ENCODE data around the gene RAB40B.
A peak's percentile ranks its signal among the peaks of the same experiment; 100 is the strongest.

Gene RAB40B

DNA sequence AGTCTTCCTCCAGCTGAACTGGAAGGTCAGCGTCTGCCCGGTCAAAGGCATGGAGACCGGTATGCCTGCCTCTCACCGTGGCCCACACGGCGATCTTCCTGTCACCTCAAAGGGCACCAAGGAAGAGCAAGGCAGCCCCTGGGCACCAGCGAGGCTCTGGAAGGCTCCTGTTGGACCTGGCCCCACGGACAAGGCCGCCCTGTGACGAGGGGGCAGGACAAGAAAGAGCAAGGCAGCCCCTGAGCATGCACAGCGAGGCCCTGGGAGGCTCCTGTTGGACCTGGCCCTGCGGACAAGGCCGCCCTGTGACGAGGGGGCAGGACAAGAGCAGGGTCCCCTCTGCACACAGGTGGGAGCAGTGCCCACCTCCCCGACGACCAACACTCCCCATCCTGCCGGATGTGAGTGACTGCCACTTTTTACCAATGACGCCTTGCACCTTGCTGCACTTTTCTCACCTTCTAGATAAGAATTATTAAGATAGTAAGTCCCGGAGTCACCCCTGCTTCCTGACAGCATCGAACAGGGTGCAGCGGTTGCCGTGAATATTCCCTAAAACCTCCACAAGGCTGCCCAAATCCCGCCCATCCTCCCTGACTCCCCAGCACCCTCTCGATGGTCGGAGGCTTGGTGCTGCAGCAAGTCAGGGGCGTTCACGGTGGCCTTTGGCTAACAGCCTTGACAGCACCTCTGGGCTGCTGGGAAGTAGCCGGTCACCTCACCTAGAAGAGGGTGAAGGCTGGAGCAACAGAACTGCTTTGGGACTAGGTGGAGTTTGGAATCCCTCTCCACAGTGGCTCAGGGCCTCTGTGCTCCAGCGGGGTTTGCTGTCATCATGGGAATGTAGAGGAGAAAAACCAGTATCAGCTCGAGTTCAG is 44.6 kb downstream of the RAB40B start:
- H3K4me3 ChIP-seq (ENCODE audit: low read depth, low read length): no peak overlapping the region

DNA sequence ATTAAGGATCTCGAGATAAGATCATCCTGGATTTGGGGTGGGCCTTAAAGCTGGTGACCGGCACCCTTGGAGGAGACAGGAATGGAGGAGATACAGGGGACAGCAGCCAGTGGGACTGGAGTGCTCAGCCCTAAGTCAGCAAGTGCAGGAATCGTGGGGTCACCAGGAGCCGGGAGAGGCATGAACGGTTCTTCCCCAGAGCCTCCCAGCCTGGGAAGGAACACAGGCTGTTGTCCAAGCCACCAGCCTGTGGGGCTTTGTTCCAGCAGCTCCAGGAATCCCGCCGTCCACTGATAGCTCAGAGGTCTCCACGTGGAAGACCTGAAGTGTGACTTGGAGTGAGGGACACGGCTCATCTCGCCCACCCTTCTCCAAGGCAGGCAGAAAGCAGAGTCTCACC is 47.8 kb downstream of the RAB40B start:
- H3K4me3 ChIP-seq (ENCODE audit: low read depth, low read length): no peak overlapping the region

DNA sequence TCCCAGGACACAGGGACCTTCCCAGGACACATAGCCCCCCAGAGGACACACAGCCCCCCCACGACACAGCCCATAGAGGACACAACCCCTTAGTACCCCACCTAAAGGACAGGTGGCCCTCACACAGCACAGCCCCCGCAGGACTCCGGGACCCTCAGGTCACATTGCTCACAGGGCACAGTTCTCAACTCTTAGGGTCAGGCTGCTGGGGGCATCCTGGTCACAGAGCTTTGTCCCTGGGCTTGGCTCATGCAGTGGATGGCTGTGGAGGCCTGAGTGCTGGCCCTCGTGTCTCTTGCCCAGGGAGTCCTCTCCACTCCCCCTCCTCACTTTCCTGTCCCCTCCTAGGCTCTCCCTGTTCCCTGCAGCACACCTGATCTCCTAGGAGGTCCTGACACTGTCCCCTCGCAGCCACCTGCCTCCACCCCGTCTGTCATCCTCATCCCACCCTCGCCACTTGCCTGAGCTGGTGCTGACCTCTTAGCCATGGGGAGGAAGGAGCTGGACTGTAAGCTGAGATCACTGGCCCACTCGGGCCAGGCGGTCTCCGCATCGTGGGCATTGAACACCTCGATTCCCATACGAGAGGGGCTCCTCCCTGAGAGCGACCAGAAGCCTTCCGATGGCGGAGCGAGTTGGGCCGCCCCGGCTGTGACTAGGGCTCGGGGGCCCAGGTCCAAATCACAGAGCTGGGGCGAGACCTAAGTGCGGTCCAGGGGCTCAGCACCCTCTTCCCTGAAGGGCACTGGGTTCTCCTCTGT is 48.8 kb downstream of the RAB40B start:
- H3K4me3 ChIP-seq (ENCODE audit: low read depth, low read length): no peak overlapping the region

DNA sequence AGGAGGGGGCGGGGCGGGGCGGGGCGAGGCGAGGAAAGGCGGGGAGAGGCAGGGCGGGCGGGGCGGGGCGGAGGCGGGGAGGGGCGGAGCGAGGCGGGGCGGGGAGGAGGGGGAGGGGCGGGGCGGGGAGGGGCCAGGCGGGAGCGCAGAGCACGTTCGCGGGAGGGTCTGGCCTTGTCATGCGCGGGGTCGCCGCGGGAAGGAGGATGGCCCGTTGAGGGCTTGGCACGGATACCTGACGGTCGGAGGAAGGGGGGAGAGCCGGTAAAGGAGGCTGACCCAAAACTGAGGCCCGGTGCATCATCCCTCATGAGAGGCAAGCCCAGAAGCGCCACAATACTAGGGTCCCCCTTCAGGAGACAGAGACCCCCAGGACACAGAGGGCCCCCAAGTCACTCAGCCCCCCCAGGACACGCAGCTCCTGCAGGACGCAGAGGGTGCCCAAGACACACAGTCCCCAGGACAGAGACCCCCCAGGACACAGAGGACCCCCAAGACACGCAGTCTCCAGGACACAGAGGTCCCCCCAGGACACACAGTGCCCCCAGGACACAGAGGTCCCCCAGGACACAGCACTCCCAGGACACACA is 49.7 kb downstream of the RAB40B start:
- peak overlapping the region; percentile 33 for H3K4me3 ChIP-seq (ENCODE audit: low read depth, low read length)

DNA sequence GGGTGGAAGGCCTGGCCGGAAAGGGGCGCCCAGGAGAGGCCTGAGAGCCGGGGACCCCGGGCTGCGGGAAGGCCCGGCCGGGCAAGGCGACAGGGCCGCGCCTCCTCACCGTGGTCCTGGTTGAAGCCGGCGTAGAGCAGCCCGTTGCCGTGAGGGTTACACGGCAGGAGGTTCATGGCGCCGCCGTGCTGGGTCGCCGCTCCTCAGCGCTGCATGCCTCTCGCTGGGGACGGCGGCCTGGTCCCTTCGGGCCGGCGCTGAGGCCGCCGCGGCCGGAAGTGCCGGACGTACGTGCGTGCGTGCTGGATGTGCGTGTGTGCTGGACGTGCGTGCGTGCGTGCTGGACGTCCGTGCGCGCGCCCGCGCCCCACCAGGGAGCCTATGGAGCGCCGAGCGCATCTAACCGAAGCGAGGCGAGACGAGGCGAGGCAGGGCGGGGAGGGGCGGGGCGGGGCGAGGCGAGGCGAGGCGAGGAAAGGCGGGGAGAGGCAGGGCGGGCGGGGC is 50.3 kb downstream of the RAB40B start, which contains the start of gene WDR45B:
Gene WDR45B, minus strand, starts transcription at position 280 of the 504 bp plus-strand sequence. Its CDS starts 104 bp downstream, at position 176.
- peak within 1 kb of the TSS; percentile 84 for H3K4me3 ChIP-seq (ENCODE audit: low read depth, low read length)

DNA sequence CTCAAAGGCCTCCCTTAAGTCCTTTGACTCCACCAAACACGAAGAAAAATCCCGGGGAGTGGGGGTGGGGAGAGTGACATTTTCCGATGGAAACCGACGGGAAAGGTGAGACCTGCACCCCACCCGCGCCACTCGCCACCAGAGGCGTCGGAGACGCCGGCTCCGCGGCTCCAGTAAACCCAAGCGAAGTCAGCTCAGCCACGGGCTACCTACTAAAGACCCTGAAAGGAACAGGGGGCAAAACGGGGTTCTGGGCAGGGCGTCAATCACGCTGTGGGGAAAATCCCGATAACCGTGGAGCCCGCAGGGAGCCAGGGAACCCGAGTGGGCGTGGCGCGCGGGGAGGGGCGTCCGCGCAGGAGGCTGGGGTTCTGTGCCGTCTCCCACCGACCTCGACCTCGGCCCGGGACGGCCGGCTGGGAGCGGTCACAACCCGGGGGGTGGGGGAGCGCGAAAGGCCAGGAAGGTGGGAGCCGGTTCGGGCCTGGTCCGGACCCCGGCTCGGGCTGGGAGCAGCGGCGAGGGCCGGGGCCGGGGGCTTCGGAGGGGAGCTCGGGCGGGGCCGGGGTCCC is 50.8 kb downstream of the RAB40B start:
- H3K4me3 ChIP-seq (ENCODE audit: low read depth, low read length): peak overlapping the region; percentile 84

DNA sequence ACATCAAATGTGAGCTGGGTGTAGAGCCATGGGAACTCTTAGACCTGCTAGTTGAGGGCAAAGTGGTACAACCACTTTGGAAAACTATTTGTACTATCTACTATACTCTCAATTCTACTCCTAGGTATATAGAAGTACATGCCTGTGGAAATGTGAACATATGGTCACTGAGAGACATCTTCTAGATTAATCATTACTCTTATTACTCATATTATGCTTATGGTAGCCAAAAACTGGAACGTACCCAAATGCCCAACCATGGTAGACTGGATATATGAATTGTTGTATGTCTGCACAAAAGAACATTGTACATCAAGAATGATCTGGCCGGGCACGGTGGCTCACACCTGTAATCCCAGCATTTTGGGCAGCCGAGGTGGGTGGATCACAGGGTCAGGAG is 53.0 kb downstream of the RAB40B start:
- no peak overlapping the region for H3K4me3 ChIP-seq (ENCODE audit: low read depth, low read length)

DNA sequence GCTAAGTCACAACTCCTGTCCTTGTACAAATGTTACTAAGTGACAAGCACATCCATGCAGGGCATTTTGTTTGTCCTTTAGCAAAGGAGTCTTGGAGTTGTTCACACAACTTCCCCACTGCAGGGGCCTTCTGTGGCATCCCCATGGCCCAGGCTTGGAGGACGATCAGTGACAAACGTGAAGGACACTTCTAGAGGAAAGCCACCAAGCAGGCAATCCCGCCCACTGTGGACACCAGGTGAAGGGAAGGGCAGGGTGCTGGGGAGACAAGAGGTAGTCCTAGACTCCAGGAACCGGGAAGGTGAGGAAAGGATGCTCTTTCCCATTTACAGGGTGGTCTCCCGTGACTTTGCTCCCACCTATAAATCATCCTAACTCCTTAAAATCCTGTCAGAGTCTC is 54.4 kb downstream of the RAB40B start:
- no peak overlapping the region for H3K4me3 ChIP-seq (ENCODE audit: low read depth, low read length)

DNA sequence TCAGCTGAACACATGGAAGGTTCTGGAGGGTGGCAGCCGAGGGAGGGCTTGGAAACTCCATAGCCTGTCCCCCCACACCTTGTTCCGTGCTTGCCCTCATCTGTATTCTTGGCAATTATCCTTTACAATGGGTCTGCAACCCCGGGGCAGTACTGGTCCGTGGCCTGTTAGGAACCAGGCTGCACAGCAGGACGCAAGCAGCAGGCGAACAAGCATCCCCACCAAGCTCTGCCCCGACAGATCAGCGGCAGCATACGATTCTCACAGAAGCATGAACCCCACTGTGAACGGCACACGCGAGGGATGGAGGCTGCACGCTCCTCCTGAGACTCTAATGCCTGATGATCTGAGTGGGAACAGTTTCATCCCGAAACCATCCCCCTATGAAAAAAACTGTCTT is 56.5 kb downstream of the RAB40B start:
- no peak overlapping the region for H3K4me3 ChIP-seq (ENCODE audit: low read depth, low read length)

DNA sequence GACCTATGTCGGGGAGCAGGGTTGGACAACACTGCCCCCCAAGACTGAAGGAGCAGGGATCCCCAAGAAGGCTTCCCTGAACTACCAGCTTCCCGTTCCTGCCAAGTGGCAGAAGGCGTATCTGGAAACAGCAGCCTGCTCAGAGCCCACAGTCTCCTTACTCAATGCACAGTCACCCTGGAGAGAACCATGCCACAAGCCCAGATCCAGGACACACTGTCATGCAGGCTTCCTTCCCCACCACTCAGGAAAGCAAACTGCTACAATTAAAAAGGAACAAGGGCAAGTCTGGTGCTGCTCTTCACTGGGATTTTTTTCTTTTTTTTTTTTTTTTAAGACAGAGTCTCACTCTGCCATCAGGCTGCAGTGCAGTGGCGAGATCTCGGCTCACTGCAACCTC is 58.5 kb downstream of the RAB40B start:
- H3K4me3 ChIP-seq (ENCODE audit: low read depth, low read length): no peak overlapping the region

DNA sequence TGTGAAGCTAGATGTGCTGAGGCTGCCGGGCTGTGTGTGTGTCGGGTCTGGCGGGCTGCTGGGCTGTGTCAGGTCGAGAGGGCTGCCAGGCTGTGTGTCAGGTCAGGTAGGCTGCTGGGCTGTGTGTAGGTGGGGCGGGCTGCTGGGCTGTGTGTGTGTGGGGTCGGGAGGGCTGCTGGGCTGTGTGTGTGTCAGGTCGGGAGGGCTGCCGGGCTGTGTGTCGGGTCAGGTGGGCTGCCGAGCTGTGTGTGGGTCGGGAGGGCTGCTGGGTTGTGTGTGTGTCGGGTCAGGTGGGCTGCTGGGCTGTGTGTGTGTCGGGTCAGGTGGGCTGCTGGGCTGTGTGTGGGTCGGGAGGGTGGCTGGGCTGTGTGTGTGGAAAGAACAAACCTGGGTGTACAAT is 58.9 kb downstream of the RAB40B start:
- no peak overlapping the region for H3K4me3 ChIP-seq (ENCODE audit: low read depth, low read length)

DNA sequence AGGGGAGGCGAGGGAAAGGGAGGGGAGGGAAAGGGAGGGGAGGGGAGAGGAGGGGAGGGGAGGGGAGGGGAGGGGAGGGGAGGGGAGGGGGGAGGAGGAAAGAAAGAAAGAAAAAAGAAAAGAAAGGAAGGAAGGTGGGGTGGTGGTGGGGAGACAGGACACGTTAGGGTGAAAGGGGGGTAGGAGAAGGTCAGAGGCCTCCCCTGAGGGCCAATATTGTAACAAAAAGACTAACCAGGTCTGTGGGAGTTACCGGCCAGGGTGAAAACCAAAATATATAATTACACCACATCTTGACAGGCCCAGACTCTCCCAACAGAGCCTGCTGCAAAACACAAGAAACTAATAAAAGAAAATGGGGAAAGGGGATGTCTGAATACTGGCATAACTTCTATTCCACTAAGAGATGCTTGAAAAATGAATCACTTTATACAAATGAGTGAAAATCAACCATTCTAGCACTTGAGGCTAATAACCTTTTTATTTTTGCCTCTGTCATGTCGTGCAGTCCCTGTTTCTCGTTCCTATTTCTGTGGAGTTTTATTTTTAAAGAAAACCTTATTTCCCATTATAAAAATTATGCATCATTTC is 60.2 kb downstream of the RAB40B start:
- H3K4me3 ChIP-seq (ENCODE audit: low read depth, low read length): no peak overlapping the region

DNA sequence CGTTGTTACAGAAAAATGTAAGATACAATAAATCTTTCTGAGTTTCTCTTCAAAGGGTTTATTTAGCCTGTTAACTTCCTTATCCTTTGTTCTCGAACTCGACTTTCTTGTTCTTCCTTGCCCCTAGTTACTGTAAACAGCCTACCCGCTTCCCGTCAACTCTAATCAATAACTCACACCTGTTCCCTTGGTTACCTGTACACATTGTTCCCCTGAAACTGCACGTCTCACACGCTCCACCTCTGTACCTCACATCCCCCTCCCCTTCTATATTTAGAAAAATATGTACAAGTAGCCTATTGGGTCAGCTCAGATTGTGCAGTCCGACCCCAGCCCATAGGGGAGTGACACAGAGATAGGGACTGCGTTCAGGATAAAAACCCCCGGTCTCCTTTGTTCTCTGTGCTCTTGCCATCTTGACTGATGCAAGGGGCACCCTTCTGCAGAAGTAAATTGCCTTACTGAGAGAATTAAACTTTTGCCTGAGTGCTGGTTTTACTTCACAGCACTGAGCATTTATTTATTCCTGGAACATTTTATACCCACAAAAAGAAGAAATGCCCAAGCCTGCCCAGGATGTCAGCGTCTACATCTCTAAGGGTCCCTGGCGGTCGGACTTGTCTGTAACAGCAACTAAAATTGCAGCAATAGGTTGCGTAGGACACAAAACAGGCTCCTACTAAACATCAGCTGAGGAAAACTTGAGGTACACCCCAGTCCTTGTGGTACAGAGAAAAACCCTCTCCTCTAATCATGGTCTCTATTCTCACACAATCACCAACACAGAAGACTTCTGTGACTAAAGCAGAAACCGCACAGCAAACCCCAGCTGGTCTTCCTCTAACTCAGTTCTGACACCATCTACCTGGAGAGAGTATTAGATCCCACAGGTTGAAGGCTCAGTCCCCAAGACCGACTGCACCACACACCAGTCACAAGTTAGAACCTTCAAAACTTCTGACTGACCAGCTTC is 61.6 kb downstream of the RAB40B start:
- no peak overlapping the region for H3K4me3 ChIP-seq (ENCODE audit: low read depth, low read length)

DNA sequence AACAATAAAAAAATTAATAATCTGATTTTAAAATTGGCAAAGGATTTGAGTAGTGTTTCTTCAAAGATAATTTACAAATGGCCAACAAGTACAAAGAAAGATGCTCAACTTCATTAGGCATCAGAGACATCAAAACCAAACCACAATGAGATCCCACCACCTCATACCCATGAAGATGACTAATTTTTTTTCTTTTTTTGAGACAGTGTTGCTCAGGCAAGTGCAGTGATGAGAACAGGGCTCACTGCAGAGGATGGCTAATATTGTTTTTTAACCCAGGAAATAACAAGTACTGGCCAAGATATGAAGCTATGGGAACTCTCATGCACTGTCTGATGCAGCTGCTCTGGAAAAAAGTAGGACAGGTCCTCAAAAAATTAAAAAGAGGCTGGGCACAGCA is 65.2 kb downstream of the RAB40B start:
- no peak overlapping the region for H3K4me3 ChIP-seq (ENCODE audit: low read depth, low read length)

DNA sequence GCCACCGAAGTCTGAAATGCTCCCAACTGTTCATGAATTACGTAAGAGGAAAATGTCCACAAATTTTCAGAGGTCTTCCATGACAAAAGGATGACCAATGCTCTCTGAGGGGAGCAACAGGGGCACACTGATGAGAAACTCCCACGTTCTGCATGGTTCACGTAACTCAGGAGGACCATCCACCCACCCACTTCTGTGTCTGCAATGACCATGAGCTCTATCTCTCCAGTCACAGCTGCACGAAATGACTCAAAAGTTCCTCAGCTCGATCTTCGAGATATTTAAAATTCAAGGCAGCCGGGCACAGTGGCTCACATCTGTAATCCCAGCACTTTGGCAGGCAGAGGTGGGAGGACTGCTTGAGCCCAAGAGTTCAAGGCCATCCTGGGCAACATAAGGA is 66.0 kb downstream of the RAB40B start:
- no peak overlapping the region for H3K4me3 ChIP-seq (ENCODE audit: low read depth, low read length)

DNA sequence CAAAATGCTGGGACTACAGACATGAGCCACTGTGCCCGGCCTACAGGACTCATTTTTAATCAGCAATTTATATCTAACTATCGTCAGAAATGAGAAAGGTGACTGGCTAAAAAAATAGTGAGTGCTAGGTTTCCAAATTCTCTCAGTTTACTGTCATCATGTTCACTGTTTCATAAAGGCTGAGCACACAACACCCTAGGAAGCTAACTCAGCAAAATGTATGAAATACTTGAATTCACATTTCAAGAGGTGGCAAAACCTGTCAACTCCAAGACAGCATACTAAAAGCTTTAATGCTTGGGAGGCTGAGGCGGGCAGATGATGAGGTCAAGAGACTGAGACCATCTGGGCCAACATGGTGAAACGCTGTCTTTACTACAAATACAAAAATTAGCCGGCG is 67.0 kb downstream of the RAB40B start:
- H3K4me3 ChIP-seq (ENCODE audit: low read depth, low read length): no peak overlapping the region

DNA sequence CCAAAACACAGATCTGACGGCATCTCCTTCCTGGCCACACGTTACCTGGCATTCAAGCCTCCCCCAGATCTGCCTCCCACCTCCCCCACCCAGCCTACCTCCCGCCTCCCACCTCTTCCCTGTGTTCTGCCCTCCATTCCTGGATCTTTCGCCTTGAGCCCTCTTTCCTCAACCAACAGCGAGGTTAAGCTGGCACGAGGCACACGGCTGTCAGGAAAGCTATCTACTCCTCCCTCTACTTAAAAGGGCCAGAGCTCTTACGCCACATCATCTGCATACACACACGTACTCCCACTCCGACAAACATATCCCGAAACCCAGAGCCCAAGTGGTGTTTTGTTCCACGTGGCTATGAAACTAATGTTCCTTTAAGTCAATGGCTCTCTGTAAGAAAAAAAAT is 68.3 kb downstream of the RAB40B start:
- no peak overlapping the region for H3K4me3 ChIP-seq (ENCODE audit: low read depth, low read length)

DNA sequence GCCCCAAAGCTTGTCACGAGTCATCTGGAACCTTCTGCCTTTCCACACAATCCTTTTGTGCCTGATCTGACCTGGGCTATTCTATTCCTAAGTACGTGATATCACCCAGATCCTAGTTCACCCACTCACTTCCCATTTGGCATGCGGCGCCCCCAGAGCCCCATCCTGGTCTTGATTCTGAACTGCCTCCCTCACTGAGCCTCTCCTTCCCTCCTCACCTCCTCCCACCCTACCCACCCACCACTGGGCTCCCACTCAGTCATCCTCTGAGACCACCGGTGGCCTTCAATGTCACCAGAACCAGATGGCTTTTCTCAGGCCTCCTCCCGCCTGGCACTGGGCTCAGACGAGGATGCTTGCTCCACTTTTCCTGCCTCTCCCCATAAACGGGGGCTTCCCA is 68.8 kb downstream of the RAB40B start:
- H3K4me3 ChIP-seq (ENCODE audit: low read depth, low read length): no peak overlapping the region

DNA sequence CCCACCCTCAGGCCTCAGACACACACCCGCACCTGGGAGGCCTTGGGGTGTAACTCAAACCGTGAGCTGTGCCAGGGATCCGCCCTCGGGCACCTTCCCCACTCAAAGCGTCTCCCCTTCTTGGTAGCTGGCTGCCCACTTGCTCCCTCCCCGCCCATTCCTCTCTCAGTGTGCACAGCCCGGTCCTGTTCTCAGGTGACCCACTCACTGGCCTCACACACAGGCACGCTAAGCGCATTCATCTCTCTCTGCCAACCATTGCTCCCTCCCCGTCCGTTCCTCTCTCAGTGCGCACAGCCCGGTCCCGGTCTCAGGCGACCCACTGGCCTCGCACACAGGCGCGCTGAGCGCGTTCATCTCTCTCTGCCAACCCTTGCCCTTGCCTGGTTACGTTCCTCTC is 71.1 kb downstream of the RAB40B start:
- H3K4me3 ChIP-seq (ENCODE audit: low read depth, low read length): no peak overlapping the region

DNA sequence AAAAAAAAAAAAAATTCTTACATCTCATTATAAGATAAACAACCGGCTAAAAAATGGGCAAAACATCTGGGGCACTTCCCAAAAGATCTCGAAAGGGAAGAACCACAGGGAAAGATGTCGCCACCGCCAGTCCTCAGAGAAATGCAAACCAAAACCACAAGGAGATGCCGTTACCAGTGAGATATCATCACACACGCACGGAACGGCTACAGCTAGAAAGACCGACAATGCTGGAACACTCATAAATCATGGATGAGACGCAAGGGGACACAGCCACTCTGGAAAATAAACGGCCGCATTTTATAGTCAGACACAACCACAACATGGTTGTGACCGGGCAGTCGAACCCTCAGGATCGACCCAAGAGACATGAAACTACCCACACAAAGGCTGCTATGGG is 74.8 kb downstream of the RAB40B start:
- H3K4me3 ChIP-seq (ENCODE audit: low read depth, low read length): no peak overlapping the region

Data from iPS-11a (cell line).